BE2C (cell line): Measurements from ENCODE around the gene STXBP5L.

Experiments
- DNase-seq: peaks from one replicate; pipeline ENCODE4 v3.0.0-alpha.2; 2020
- H3K27me3 ChIP-seq: fragments of 250-450 bp; sonication (Bioruptor Pico); 2 replicates; pipeline ENCODE4 v1.5.1; 2020; ENCODE audit warnings: mild to moderate bottlenecking
- H3K36me3 ChIP-seq: fragments of 250-450 bp; sonication (Bioruptor Pico); 2 replicates; pipeline ENCODE4 v1.5.1; 2020; ENCODE audit warnings: mild to moderate bottlenecking
- H3K4me1 ChIP-seq: fragments of 250-450 bp; sonication (Bioruptor Pico); 2 replicates; pipeline ENCODE4 v1.5.1; 2020
- H3K4me3 ChIP-seq: 2 replicates; pipeline ENCODE4 v1.5.1; 2011; ENCODE audit warnings: low read depth, low read length
- H3K9me3 ChIP-seq: fragments of 250-450 bp; sonication (Bioruptor Pico); 2 replicates; pipeline ENCODE4 v1.5.1; 2020
- TF ChIP-seq, protein P1 (sequence below): IDR thresholded peaks from 2 replicates; pipeline ENCODE4 v1.5.1; 2012; ENCODE audit warnings: mild to moderate bottlenecking, low read depth, low read length

STXBP5L gene

DNA sequence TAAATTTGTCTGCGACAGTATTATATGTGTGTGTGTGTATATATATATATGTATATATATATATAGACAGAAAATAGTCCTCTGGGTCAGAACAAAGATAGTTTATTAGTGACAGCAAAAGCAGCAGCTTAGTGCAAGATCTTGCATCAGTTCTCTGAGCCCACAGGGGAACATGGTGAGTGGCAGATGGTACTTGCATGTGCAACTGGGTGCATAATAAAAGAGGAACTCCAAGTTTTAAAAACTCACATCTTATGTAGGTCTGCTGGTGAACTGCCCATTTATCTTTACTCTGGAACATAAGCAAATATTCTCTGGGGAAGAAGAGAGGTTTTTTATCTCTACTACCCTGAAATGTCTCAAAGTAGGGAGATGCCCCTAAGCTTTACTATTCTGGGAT is 361.4 kb downstream of the STXBP5L start:
- no peak for DNase-seq
- no peak overlapping the region for H3K4me3 ChIP-seq
- no peaks in the 10 kb centered on the region for H3K9me3 ChIP-seq
- H3K36me3 ChIP-seq, result no peaks in the 10 kb centered on the region
- no peaks in the 10 kb centered on the region for H3K4me1 ChIP-seq
- no peaks in the 10 kb centered on the region for H3K27me3 ChIP-seq
- TF ChIP-seq, protein P1, sequence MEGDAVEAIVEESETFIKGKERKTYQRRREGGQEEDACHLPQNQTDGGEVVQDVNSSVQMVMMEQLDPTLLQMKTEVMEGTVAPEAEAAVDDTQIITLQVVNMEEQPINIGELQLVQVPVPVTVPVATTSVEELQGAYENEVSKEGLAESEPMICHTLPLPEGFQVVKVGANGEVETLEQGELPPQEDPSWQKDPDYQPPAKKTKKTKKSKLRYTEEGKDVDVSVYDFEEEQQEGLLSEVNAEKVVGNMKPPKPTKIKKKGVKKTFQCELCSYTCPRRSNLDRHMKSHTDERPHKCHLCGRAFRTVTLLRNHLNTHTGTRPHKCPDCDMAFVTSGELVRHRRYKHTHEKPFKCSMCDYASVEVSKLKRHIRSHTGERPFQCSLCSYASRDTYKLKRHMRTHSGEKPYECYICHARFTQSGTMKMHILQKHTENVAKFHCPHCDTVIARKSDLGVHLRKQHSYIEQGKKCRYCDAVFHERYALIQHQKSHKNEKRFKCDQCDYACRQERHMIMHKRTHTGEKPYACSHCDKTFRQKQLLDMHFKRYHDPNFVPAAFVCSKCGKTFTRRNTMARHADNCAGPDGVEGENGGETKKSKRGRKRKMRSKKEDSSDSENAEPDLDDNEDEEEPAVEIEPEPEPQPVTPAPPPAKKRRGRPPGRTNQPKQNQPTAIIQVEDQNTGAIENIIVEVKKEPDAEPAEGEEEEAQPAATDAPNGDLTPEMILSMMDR, result no peak

- Histone ChIP-seq H3K4me1 (no peaks in the 10 kb centered on the region), H3K27me3 (no peaks in the 10 kb centered on the region), H3K9me3 (no peaks in the 10 kb centered on the region), H3K36me3 (no peaks in the 10 kb centered on the region), H3K4me3 (no peak overlapping the region)
- no peak for DNase-seq
- TF ChIP-seq, protein P1, result no peak
Observed at GRCh38 chr3:121274411-121274810, 366.4 kb downstream of the STXBP5L start.

DNA sequence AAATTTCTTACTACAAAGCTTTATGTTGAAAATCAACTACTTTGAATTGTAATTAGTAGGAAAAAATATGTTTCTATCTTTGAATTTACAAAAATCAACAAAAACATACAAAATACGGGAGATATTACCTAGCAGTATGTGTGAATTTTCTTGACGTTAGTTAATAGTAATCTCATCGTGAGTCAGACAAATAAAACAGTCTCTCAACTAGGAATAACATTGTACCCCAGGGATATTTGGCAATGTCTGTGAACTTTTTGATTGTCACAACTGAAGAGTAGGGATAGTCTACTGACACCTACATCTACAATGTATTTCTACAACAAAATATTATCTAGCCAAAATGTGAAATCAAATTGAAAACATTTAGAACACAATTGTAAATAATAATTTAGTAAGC is 387.4 kb downstream of the STXBP5L start:
- 0 out of 2 replicates have a peak, but pooled peaks cover 3% of the 10 kb centered on the region for H3K27me3 ChIP-seq
- H3K4me3 ChIP-seq, result no peak overlapping the region
- TF ChIP-seq, protein P1, result no peak
- H3K4me1 ChIP-seq, result no peaks in the 10 kb centered on the region
- no peaks in the 10 kb centered on the region for H3K9me3 ChIP-seq
- no peak for DNase-seq
- no peaks in the 10 kb centered on the region for H3K36me3 ChIP-seq

GRCh38 chr3:121295979-121296378 is 388.0 kb downstream of the STXBP5L start:
- Histone ChIP-seq H3K4me1 (no peaks in the 10 kb centered on the region), H3K9me3 (no peaks in the 10 kb centered on the region), H3K27me3 (0 out of 2 replicates have a peak, but pooled peaks cover 3% of the 10 kb centered on the region), H3K36me3 (no peaks in the 10 kb centered on the region), H3K4me3 (no peak overlapping the region)
- TF ChIP-seq, protein P1, result no peak
- DNase-seq, result no peak

DNA sequence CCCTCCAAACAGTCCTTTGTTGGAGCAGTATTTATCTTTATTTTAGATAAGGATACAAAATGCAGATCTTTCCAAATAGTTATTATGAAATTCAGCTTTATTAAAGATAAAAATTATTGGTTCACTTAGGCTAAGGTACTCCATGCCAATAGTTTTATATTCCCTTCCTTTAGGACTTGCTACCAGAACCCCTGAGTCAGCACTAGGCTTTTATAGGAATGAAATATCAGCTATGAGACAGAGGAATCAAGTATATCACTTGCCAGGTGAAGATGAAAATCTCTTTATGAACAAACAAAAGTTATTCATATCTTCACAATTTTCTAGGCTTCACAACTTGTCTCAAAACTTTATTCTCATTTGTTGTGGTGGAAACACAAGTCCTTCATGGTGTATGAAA is 416.3 kb downstream of the STXBP5L start:
- Histone ChIP-seq H3K36me3 (no peaks in the 10 kb centered on the region), H3K4me1 (no peaks in the 10 kb centered on the region), H3K4me3 (no peak overlapping the region), H3K27me3 (no peaks in the 10 kb centered on the region; the same call in 1 of the 2 replicates), H3K9me3 (no peaks in the 10 kb centered on the region)
- no peak for DNase-seq
- TF ChIP-seq, protein P1, result no peak

- Histone ChIP-seq H3K9me3 (no peaks in the 10 kb centered on the region), H3K4me3 (no peak overlapping the region), H3K36me3 (no peaks in the 10 kb centered on the region), H3K4me1 (no peaks in the 10 kb centered on the region), H3K27me3 (no peaks in the 10 kb centered on the region)
- no peak for DNase-seq
- TF ChIP-seq, protein P1, result no peak
Observed at GRCh38 chr3:121330118-121330517, 422.1 kb downstream of the STXBP5L start.
